ENCODE results near the gene MAGIX. TPM values are rescaled to one million over a fixed set of nuclear protein-coding genes. Genes with fewer than 3 reads are reported as not detected.

The MAGIX gene
- total and polyA plus RNA-seq, 2 of the 4 experiments (the other 2 are of a cell fraction): 0.72 to 1.1 TPM

DNA sequence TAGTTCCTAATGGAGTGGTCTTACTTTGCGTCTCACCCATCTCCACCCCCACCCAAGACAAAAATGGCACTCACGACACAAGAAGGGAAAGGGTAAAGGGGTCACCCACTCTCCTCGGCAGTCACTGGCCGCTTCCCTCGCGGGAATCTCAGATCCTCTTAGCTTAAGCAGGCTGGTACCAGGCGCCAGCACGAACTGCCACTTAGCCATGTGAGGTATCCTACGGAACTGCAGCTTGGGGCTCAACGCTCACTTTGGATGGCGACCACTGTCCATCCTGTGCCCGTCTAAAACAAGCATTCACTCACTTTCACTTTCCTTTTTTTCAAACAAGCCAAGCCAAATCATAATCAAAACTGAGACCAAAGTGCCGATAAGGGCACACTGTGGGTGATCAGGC, 14.6 kb upstream of the MAGIX start:
- Histone ChIP-seq H3K23ac (ENCODE audit: low read depth, low read length) (no peak overlapping the region), H3K4me3 (ENCODE audit: insufficient read depth, low read depth, low read length) (no peak overlapping the region), H2AK5ac (ENCODE audit: low read depth, low read length) (no peak overlapping the region), H4K5ac (ENCODE audit: low read depth, low read length) (no peak overlapping the region), H4K91ac (ENCODE audit: insufficient read depth, low read depth, low read length) (no peak overlapping the region), H3K27ac (ENCODE audit: insufficient read depth, low read length) (no peak overlapping the region), H3K4me2 (ENCODE audit: low read depth, low read length) (no peak overlapping the region), H3K9me1 (ENCODE audit: insufficient read depth, low read length) (no peaks in the 10 kb centered on the region), H2BK15ac (ENCODE audit: low read depth, low read length) (no peak overlapping the region), H3K18ac (ENCODE audit: low read depth, low read length) (no peak overlapping the region), H2AFZ (replicated peaks; ENCODE audit: low read length, poor library complexity) (no peak overlapping the region), H4K8ac (ENCODE audit: low read depth in 2 of 2, low read length in 2 of 2) (no peak overlapping the region), H3K56ac (ENCODE audit: extremely low read depth, insufficient read depth, low read length) (no peak overlapping the region), H3K36me3 (ENCODE audit: control insufficient read depth, insufficient read depth, low read length) (no peaks in the 10 kb centered on the region), H3K79me1 (ENCODE audit: low read depth in 1 of 2, low read length in 2 of 2) (no peaks in the 10 kb centered on the region), H3K9ac (ENCODE audit: low read depth, low read length) (no peak overlapping the region), H2BK20ac (ENCODE audit: low read depth, low read length) (no peak overlapping the region), H3K27me3 (ENCODE audit: control insufficient read depth, insufficient read depth, low read length) (no peaks in the 10 kb centered on the region), H2AK9ac (replicated peaks; ENCODE audit: low read depth, low read length, poor library complexity) (no peak overlapping the region), H3K4me1 (ENCODE audit: control insufficient read depth, insufficient read depth, low read length) (no peaks in the 10 kb centered on the region), H3K14ac (replicated peaks; ENCODE audit: low read depth, low read length) (no peak overlapping the region), H3K9me3 (ENCODE audit: control insufficient read depth, insufficient read depth, low read length) (no peaks in the 10 kb centered on the region), H2BK120ac (ENCODE audit: low read depth, low read length) (no peak overlapping the region), H2BK5ac (ENCODE audit: low read depth, low read length, poor library complexity, severe bottlenecking) (no peak overlapping the region), H4K20me1 (ENCODE audit: insufficient read depth, low read length) (no peaks in the 10 kb centered on the region), H3K4ac (ENCODE audit: low read depth, low read length) (no peak overlapping the region)
- no peak for ATAC-seq (ENCODE audit: low read depth)
- ChIA-PET POLR2A (ENCODE audit: unreplicated experiment) (no interaction called here), CTCF (no interaction called here)
- no peak for DNase-seq
- dilution Hi-C loops (cut with HindIII; ENCODE audit: low sequenced_read_pairs, unreplicated experiment) (no loop called here), in situ Hi-C loops (cut with MboI; ENCODE audit: low sequenced_read_pairs) (no loop called here), intact Hi-C loops (cut with micrococcal nuclease) (no loop called here)
- WGBS, 2 experiments (ENCODE audit: extremely low coverage in 2 of 2, insufficient read length in 1 of 2): 77% methylated on average over 9 of the region's 13 CpGs; no CpG with 5 or more reads in 1 of the 2 experiments
- TF ChIP-seq, protein P1, sequence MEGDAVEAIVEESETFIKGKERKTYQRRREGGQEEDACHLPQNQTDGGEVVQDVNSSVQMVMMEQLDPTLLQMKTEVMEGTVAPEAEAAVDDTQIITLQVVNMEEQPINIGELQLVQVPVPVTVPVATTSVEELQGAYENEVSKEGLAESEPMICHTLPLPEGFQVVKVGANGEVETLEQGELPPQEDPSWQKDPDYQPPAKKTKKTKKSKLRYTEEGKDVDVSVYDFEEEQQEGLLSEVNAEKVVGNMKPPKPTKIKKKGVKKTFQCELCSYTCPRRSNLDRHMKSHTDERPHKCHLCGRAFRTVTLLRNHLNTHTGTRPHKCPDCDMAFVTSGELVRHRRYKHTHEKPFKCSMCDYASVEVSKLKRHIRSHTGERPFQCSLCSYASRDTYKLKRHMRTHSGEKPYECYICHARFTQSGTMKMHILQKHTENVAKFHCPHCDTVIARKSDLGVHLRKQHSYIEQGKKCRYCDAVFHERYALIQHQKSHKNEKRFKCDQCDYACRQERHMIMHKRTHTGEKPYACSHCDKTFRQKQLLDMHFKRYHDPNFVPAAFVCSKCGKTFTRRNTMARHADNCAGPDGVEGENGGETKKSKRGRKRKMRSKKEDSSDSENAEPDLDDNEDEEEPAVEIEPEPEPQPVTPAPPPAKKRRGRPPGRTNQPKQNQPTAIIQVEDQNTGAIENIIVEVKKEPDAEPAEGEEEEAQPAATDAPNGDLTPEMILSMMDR (conservative IDR thresholded peaks at IDR 0.05; ENCODE audit: low read depth, low read length): no peak
- no peak for TF ChIP-seq CHD1 (IDR thresholded peaks at IDR 0.05; ENCODE audit: low read depth, low read length)
- no peak for TF ChIP-seq POLR2A (IDR thresholded peaks at IDR 0.05; ENCODE audit: low read depth, low read length)
- no peak for TF ChIP-seq RAD21 (IDR thresholded peaks at IDR 0.05; ENCODE audit: low read length)
- no peak for TF ChIP-seq RFX5 (IDR thresholded peaks at IDR 0.05; ENCODE audit: low read depth, low read length)
- no peak for TF ChIP-seq MXI1 (IDR thresholded peaks at IDR 0.05; ENCODE audit: borderline replicate concordance, low read depth, low read length)
- TF ChIP-seq FOS (IDR thresholded peaks at IDR 0.05; ENCODE audit: low read depth, low read length): no peak
- TF ChIP-seq BHLHE40 (IDR thresholded peaks at IDR 0.05; ENCODE audit: low read depth, low read length): no peak
- TF ChIP-seq NFE2L2 (IDR thresholded peaks at IDR 0.05; ENCODE audit: low read depth, low read length): no peak
- TF ChIP-seq, protein P2, sequence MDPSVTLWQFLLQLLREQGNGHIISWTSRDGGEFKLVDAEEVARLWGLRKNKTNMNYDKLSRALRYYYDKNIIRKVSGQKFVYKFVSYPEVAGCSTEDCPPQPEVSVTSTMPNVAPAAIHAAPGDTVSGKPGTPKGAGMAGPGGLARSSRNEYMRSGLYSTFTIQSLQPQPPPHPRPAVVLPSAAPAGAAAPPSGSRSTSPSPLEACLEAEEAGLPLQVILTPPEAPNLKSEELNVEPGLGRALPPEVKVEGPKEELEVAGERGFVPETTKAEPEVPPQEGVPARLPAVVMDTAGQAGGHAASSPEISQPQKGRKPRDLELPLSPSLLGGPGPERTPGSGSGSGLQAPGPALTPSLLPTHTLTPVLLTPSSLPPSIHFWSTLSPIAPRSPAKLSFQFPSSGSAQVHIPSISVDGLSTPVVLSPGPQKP (IDR thresholded peaks at IDR 0.05; ENCODE audit: borderline replicate concordance, low read depth, low read length): no peak
- TF ChIP-seq RCOR1 (IDR thresholded peaks at IDR 0.05; ENCODE audit: insufficient replicate concordance, low read length): no peak
- BruUV-seq (replicated peaks): no TSS peak
